Measurements from ENCODE around the gene ATG4C.
"Not testable (repeated sequence)": the region's sequence is repeated elsewhere in the genome, so short reads cannot be mapped to it uniquely, and the experiment has no call there.

ATG4C gene

GRCh38 chr1:62800825-62801306 is 16.9 kb downstream of the ATG4C start:
- Mint-ChIP-seq H3K27me3 (no peaks in the 10 kb centered on the region), H3K27ac (no peak overlapping the region), H3K4me1 (peaks cover 16% of the 10 kb centered on the region), H3K9me3 (no peaks in the 10 kb centered on the region), H3K4me3 (no peak overlapping the region)
- DNase-seq: no peak
- peak; percentile 89 for ATAC-seq

GRCh38 chr1:62809788-62810187 is 25.9 kb downstream of the ATG4C start:
- Mint-ChIP-seq H3K27ac (no peak overlapping the region), H3K27me3 (no peaks in the 10 kb centered on the region), H3K9me3 (peaks cover 0 to 8% of the 10 kb centered on the region in 2 donors), H3K4me1 (no peaks in the 10 kb centered on the region), H3K4me3 (no peak overlapping the region)
- DNase-seq (no peak), ATAC-seq (no peak)

GRCh38 chr1:62810420-62811274 is 26.7 kb downstream of the ATG4C start:
- Mint-ChIP-seq H3K4me3 (no peak overlapping the region), H3K9me3 (peaks cover 0 to 8% of the 10 kb centered on the region in 2 donors), H3K27ac (no peak overlapping the region), H3K27me3 (no peaks in the 10 kb centered on the region), H3K4me1 (no peaks in the 10 kb centered on the region)
- DNase-seq: no peak
- no peak for ATAC-seq

GRCh38 chr1:62823556-62823955 is 39.6 kb downstream of the ATG4C start:
- H3K27ac Mint-ChIP-seq: no peak overlapping the region
- DNase-seq (no peak), ATAC-seq (no peak)
- no peak overlapping the region for H3K4me3 Mint-ChIP-seq
- no peaks in the 10 kb centered on the region for H3K27me3 Mint-ChIP-seq
- peaks cover 6% of the 10 kb centered on the region for H3K4me1 Mint-ChIP-seq
- peaks cover 0 to 8% of the 10 kb centered on the region in 2 donors for H3K9me3 Mint-ChIP-seq

- H3K27me3 Mint-ChIP-seq: no peaks in the 10 kb centered on the region
- H3K9me3 Mint-ChIP-seq: peaks cover 0 to 8% of the 10 kb centered on the region in 2 donors
- peaks cover 6% of the 10 kb centered on the region for H3K4me1 Mint-ChIP-seq
- H3K27ac Mint-ChIP-seq: no peak overlapping the region
- ATAC-seq (no peak), DNase-seq (no peak)
- H3K4me3 Mint-ChIP-seq: no peak overlapping the region
These were observed 43.0 kb downstream of the ATG4C start for GRCh38 chr1:62826901-62827300.

GRCh38 chr1:62827786-62828185 is 43.9 kb downstream of the ATG4C start:
- H3K27me3 Mint-ChIP-seq, H3K9me3 Mint-ChIP-seq, DNase-seq, ATAC-seq, H3K4me1 Mint-ChIP-seq, H3K4me3 Mint-ChIP-seq, H3K27ac Mint-ChIP-seq: not testable (repeated sequence)

- DNase-seq (no peak), ATAC-seq (no peak)
- peaks cover 3% of the 10 kb centered on the region for H3K4me1 Mint-ChIP-seq
- H3K9me3 Mint-ChIP-seq: peaks cover 0 to 5% of the 10 kb centered on the region in 2 donors
- H3K27ac Mint-ChIP-seq: no peak overlapping the region
- H3K27me3 Mint-ChIP-seq: no peaks in the 10 kb centered on the region
- H3K4me3 Mint-ChIP-seq: no peak overlapping the region
These were observed 48.3 kb downstream of the ATG4C start for GRCh38 chr1:62832276-62832675.

GRCh38 chr1:62833529-62833928 is 49.6 kb downstream of the ATG4C start:
- no peak for DNase-seq
- no peaks in the 10 kb centered on the region for H3K27me3 Mint-ChIP-seq
- H3K27ac Mint-ChIP-seq: no peak overlapping the region
- no peak overlapping the region for H3K4me3 Mint-ChIP-seq
- H3K9me3 Mint-ChIP-seq: no peaks in the 10 kb centered on the region
- H3K4me1 Mint-ChIP-seq: no peaks in the 10 kb centered on the region
- ATAC-seq: no peak

- H3K4me3 Mint-ChIP-seq: no peak overlapping the region
- no peak for ATAC-seq
These were observed 50.5 kb downstream of the ATG4C start for GRCh38 chr1:62834400-62834961.

GRCh38 chr1:62836856-62837540 is 53.1 kb downstream of the ATG4C start:
- Mint-ChIP-seq H3K27me3 (no peaks in the 10 kb centered on the region), H3K27ac (no peak overlapping the region), H3K9me3 (no peaks in the 10 kb centered on the region), H3K4me3 (no peak overlapping the region), H3K4me1 (no peaks in the 10 kb centered on the region)
- DNase-seq (no peak), ATAC-seq (no peak)

More at GRCh38 chr1:62834400-62834961, 50.5 kb downstream of the ATG4C start:
- no peaks in the 10 kb centered on the region for H3K9me3 Mint-ChIP-seq
- H3K4me1 Mint-ChIP-seq: no peaks in the 10 kb centered on the region
- no peaks in the 10 kb centered on the region for H3K27me3 Mint-ChIP-seq
- no peak for DNase-seq
- H3K27ac Mint-ChIP-seq: no peak overlapping the region

- Mint-ChIP-seq H3K27me3 (no peaks in the 10 kb centered on the region), H3K4me1 (no peaks in the 10 kb centered on the region), H3K4me3 (no peak overlapping the region), H3K9me3 (no peaks in the 10 kb centered on the region), H3K27ac (no peak overlapping the region)
- ATAC-seq: no peak
- no peak for DNase-seq
These were observed 56.6 kb downstream of the ATG4C start for GRCh38 chr1:62840555-62840954.

GRCh38 chr1:62841587-62842169 is 57.7 kb downstream of the ATG4C start:
- H3K4me3 Mint-ChIP-seq: no peak overlapping the region
- peak; percentile 56 for ATAC-seq
- peak in 1 of 2 donors; percentile 14 for DNase-seq
- no peaks in the 10 kb centered on the region for H3K27me3 Mint-ChIP-seq
- H3K4me1 Mint-ChIP-seq: no peaks in the 10 kb centered on the region
- no peaks in the 10 kb centered on the region for H3K9me3 Mint-ChIP-seq
- H3K27ac Mint-ChIP-seq: no peak overlapping the region

GRCh38 chr1:62844030-62844429 is 60.1 kb downstream of the ATG4C start:
- ATAC-seq (no peak), DNase-seq (no peak)
- Mint-ChIP-seq H3K4me3 (no peak overlapping the region), H3K27ac (no peak overlapping the region), H3K9me3 (no peaks in the 10 kb centered on the region), H3K27me3 (no peaks in the 10 kb centered on the region), H3K4me1 (no peaks in the 10 kb centered on the region)

GRCh38 chr1:62849031-62849430 is 65.1 kb downstream of the ATG4C start:
- Mint-ChIP-seq H3K4me3 (no peak overlapping the region), H3K27ac (no peak overlapping the region), H3K4me1 (no peaks in the 10 kb centered on the region), H3K9me3 (no peaks in the 10 kb centered on the region), H3K27me3 (no peaks in the 10 kb centered on the region)
- DNase-seq (no peak), ATAC-seq (no peak)

GRCh38 chr1:62852253-62852652 is 68.3 kb downstream of the ATG4C start:
- Mint-ChIP-seq H3K4me3 (no peak overlapping the region), H3K27ac (peak overlapping the region in 1 of 2 donors; percentile 60), H3K9me3 (no peaks in the 10 kb centered on the region), H3K27me3 (no peaks in the 10 kb centered on the region), H3K4me1 (no peaks in the 10 kb centered on the region)
- ATAC-seq (no peak), DNase-seq (no peak)

GRCh38 chr1:62856960-62857359 is 73.0 kb downstream of the ATG4C start:
- Mint-ChIP-seq H3K4me1 (no peaks in the 10 kb centered on the region), H3K27me3 (no peaks in the 10 kb centered on the region), H3K4me3 (no peak overlapping the region), H3K27ac (no peak overlapping the region), H3K9me3 (no peaks in the 10 kb centered on the region)
- ATAC-seq: no peak
- DNase-seq: no peak
